HepG2 (cell line): Measurements from ENCODE around the gene SDR42E2. TPM values are rescaled to one million over a fixed set of nuclear protein-coding genes. Genes with fewer than 3 reads are reported as not detected.
A peak's percentile ranks its signal among the peaks of the same experiment; 100 is the strongest.

ENCODE experiments used
- CCAR2 ChIP-seq: fragments of 200-400 bp; formaldehyde crosslinking; optimal IDR thresholded peaks from 2 replicates; pipeline ENCODE3; 2018; ENCODE audit warnings: low read depth, mild to moderate bottlenecking, low read length, moderate library complexity
- CEBPB ChIP-seq: IDR thresholded peaks from 2 replicates; pipeline ENCODE4 v1.6.1; 2011; ENCODE audit warnings: low read depth, low read length, improper control_type of control experiment, borderline replicate concordance
- CREM ChIP-seq, 2 experiments: sonication (generic) in 1 of 2; formaldehyde crosslinking in 1 of 2; IDR thresholded peaks; 2 replicates each; pipeline versions ENCODE4 v1.4.0 to v1.6.1; 2016 to 2020; ENCODE audit warnings: antibody characterized with exemption in 1 of 2, mild to moderate bottlenecking in 1 of 2, missing genetic modification reagents in 1 of 2
- DNMT3B ChIP-seq: conservative IDR thresholded peaks from 2 replicates; pipeline ENCODE4 v1.6.1; 2016; ENCODE audit warnings: missing biosample characterization, control low read depth
- NAIF1 ChIP-seq: sonication (generic); formaldehyde crosslinking; IDR thresholded peaks from 2 replicates; pipeline ENCODE4 v1.5.0; 2020; ENCODE audit warnings: mild to moderate bottlenecking, missing genetic modification reagents, borderline replicate concordance
- RBM22 ChIP-seq: fragments of 200-400 bp; formaldehyde crosslinking; optimal IDR thresholded peaks from 2 replicates; pipeline ENCODE3; 2017; ENCODE audit warnings: mild to moderate bottlenecking, low read length, moderate library complexity
- SIX1 ChIP-seq: sonication (generic); formaldehyde crosslinking; IDR thresholded peaks from 2 replicates; pipeline ENCODE4 v1.4.0; 2020; ENCODE audit warnings: missing genetic modification reagents, borderline replicate concordance
- TCF7L2 ChIP-seq: IDR thresholded peaks from 2 replicates; pipeline ENCODE4 v1.6.1; 2011; ENCODE audit warnings: mild to moderate bottlenecking, low read depth, low read length, moderate library complexity
- TEAD3 ChIP-seq: optimal IDR thresholded peaks from 2 replicates; pipeline ENCODE3; 2016; ENCODE audit warnings: borderline replicate concordance
- ZNF572 ChIP-seq: sonication (generic); formaldehyde crosslinking; IDR thresholded peaks from 2 replicates; pipeline ENCODE4 v1.5.1; 2020; ENCODE audit warnings: mild to moderate bottlenecking, missing genetic modification reagents
- ZNF777 ChIP-seq: sonication (generic); formaldehyde crosslinking; IDR thresholded peaks from 2 replicates; pipeline ENCODE4 v1.4.0; 2020; ENCODE audit warnings: missing genetic modification reagents
- ZNF879 ChIP-seq: sonication (generic); formaldehyde crosslinking; IDR thresholded peaks from 2 replicates; pipeline ENCODE4 v1.8.1; 2023; ENCODE audit warnings: missing genetic modification reagents
- ZNF883 ChIP-seq: sonication (generic); formaldehyde crosslinking; IDR thresholded peaks from 2 replicates; pipeline ENCODE4 v1.5.1; 2020; ENCODE audit warnings: mild to moderate bottlenecking, missing genetic modification reagents; ENCODE audit errors: not compliant biosample characterization
- ZSCAN12 ChIP-seq: sonication (generic); formaldehyde crosslinking; IDR thresholded peaks from 2 replicates; pipeline ENCODE4 v1.9.0; 2021; ENCODE audit warnings: mild to moderate bottlenecking, missing genetic modification reagents
- polyA plus RNA-seq, 8 experiments: library from polyadenylated mRNA; depleted of rRNA in 3 of 8; stranded (reverse) in 7 of 8; unstranded in 1 of 8; fragments of >200 nt; fragmentation: Illumina TruSeq in 4 of 8; extraction: Trizol in 4 of 8; gene quantifications; 2 replicates each; pipeline versions ENCODE4 v1.2.1 to v1.2.3, GENCODE V29; 2011 to 2016; ENCODE audit warnings: low read depth in 4 of 8, missing spikeins in 1 of 8, mixed read lengths in 1 of 8; ENCODE audit not compliant: insufficient read depth in 1 of 8
- total RNA-seq, 5 experiments: library from RNA; depleted of rRNA; stranded (reverse); fragments of >200 nt; fragmentation: Illumina TruSeq; extraction: Trizol; gene quantifications; 2 replicates each; pipeline ENCODE4 v1.2.3, GENCODE V29; 2016; ENCODE audit warnings: low read depth in 1 of 5
- TF ChIP-seq, protein P1 (sequence below): sonication (generic); formaldehyde crosslinking; IDR thresholded peaks from 2 replicates; pipeline ENCODE4 v1.4.0; 2020; ENCODE audit warnings: mild to moderate bottlenecking, missing genetic modification reagents
- TF ChIP-seq, protein P2 (sequence below): sonication (generic); formaldehyde crosslinking; IDR thresholded peaks from 2 replicates; pipeline ENCODE4 v1.9.0; 2021; ENCODE audit warnings: missing genetic modification reagents, mild to moderate bottlenecking, borderline replicate concordance
- TF ChIP-seq, protein P3 (sequence below): sonication (generic); formaldehyde crosslinking; IDR thresholded peaks from 2 replicates; pipeline ENCODE4 v1.8.1; 2023; ENCODE audit warnings: missing genetic modification reagents, mild to moderate bottlenecking, borderline replicate concordance
- TF ChIP-seq, protein P4 (sequence below): IDR thresholded peaks from 2 replicates; pipeline ENCODE4 v1.6.1; 2016; ENCODE audit warnings: low read depth
- TF ChIP-seq, protein P5 (sequence below): sonication (generic); formaldehyde crosslinking; IDR thresholded peaks from 2 replicates; pipeline ENCODE4 v1.4.0; 2020; ENCODE audit warnings: mild to moderate bottlenecking, missing genetic modification reagents

Gene SDR42E2
- total and polyA plus RNA-seq, 2 of the 13 experiments (the other 11 are each of a cell fraction or from before 2014, with no cell fraction given) = 0.05 to 0.11 TPM

DNA sequence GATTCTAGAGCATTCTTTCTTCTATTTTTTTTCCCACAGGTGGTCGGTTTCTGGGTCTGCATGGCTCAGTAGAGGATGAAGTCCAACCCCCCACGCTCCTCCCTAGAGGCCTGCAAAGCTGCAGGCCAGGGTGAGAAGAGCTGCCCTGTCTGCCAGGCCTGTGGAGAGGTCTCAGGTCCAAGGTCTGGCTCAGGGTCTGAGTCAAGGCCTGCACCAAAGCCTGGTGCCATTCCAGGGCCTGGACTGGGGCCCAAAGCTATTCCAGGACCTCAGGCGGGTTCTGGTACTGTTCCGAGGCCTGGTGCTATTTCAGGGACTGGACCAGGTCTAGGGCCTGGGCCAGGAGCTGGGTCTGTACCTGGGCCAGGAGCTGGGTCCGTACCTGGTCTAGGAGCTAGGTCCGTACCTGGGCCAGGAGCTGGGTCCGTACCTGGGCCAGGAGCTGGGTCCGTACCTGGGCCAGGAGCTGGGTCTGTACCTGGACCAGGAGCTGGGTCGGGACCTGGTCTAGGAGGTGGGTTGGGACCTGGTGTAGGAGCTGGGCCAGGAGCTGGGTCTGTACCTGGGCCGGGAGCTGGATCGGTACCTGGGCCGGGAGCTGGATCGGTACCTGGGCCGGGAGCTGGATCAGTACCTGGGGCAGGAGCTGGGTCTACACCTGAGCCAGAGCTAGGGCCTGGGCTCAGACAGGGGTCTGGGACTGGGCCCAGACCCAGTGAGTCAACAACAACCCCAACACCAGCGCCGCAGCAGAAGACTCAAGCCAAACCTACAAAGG lies 3.4 kb downstream of the SDR42E2 start (continued):
- TF ChIP-seq, protein P1, sequence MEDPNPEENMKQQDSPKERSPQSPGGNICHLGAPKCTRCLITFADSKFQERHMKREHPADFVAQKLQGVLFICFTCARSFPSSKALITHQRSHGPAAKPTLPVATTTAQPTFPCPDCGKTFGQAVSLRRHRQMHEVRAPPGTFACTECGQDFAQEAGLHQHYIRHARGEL (CRISPR knock-in tag) = 0 out of 2 replicates have a peak, but pooled peaks have one; percentile 6
- TF ChIP-seq SIX1 = no peak
- TF ChIP-seq, protein P2, sequence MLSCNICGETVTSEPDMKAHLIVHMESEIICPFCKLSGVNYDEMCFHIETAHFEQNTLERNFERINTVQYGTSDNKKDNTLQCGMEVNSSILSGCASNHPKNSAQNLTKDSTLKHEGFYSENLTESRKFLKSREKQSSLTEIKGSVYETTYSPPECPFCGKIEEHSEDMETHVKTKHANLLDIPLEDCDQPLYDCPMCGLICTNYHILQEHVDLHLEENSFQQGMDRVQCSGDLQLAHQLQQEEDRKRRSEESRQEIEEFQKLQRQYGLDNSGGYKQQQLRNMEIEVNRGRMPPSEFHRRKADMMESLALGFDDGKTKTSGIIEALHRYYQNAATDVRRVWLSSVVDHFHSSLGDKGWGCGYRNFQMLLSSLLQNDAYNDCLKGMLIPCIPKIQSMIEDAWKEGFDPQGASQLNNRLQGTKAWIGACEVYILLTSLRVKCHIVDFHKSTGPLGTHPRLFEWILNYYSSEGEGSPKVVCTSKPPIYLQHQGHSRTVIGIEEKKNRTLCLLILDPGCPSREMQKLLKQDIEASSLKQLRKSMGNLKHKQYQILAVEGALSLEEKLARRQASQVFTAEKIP (CRISPR knock-in tag) = no peak
- peak; percentile 59 for TF ChIP-seq TEAD3
- TF ChIP-seq CREM (IDR thresholded peaks at IDR 0.05) = no peak
- no peak for TF ChIP-seq CREM (CRISPR knock-in tag; IDR thresholded peaks at IDR 0.05)
- no peak for TF ChIP-seq RBM22
- no peak for TF ChIP-seq CCAR2
- TF ChIP-seq NAIF1 (CRISPR knock-in tag) = no peak
- no peak for TF ChIP-seq DNMT3B (CRISPR knock-in tag)
- TF ChIP-seq, protein P3, sequence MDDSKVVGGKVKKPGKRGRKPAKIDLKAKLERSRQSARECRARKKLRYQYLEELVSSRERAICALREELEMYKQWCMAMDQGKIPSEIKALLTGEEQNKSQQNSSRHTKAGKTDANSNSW (CRISPR knock-in tag) = no peak
- 0 out of 2 replicates have a peak, but pooled peaks have one; percentile 20 for TF ChIP-seq ZNF572 (CRISPR knock-in tag)
- TF ChIP-seq CEBPB = no peak
- no peak for TF ChIP-seq TCF7L2
- TF ChIP-seq ZSCAN12 (CRISPR knock-in tag) = no peak
- TF ChIP-seq, protein P4, sequence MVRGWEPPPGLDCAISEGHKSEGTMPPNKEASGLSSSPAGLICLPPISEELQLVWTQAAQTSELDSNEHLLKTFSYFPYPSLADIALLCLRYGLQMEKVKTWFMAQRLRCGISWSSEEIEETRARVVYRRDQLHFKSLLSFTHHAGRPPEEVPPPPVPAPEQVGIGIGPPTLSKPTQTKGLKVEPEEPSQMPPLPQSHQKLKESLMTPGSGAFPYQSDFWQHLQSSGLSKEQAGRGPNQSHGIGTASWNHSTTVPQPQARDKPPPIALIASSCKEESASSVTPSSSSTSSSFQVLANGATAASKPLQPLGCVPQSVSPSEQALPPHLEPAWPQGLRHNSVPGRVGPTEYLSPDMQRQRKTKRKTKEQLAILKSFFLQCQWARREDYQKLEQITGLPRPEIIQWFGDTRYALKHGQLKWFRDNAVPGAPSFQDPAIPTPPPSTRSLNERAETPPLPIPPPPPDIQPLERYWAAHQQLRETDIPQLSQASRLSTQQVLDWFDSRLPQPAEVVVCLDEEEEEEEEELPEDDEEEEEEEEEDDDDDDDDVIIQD (CRISPR knock-in tag) = no peak
- no peak for TF ChIP-seq ZNF883 (CRISPR knock-in tag)
- TF ChIP-seq ZNF879 (CRISPR knock-in tag) = no peak
- TF ChIP-seq, protein P5, sequence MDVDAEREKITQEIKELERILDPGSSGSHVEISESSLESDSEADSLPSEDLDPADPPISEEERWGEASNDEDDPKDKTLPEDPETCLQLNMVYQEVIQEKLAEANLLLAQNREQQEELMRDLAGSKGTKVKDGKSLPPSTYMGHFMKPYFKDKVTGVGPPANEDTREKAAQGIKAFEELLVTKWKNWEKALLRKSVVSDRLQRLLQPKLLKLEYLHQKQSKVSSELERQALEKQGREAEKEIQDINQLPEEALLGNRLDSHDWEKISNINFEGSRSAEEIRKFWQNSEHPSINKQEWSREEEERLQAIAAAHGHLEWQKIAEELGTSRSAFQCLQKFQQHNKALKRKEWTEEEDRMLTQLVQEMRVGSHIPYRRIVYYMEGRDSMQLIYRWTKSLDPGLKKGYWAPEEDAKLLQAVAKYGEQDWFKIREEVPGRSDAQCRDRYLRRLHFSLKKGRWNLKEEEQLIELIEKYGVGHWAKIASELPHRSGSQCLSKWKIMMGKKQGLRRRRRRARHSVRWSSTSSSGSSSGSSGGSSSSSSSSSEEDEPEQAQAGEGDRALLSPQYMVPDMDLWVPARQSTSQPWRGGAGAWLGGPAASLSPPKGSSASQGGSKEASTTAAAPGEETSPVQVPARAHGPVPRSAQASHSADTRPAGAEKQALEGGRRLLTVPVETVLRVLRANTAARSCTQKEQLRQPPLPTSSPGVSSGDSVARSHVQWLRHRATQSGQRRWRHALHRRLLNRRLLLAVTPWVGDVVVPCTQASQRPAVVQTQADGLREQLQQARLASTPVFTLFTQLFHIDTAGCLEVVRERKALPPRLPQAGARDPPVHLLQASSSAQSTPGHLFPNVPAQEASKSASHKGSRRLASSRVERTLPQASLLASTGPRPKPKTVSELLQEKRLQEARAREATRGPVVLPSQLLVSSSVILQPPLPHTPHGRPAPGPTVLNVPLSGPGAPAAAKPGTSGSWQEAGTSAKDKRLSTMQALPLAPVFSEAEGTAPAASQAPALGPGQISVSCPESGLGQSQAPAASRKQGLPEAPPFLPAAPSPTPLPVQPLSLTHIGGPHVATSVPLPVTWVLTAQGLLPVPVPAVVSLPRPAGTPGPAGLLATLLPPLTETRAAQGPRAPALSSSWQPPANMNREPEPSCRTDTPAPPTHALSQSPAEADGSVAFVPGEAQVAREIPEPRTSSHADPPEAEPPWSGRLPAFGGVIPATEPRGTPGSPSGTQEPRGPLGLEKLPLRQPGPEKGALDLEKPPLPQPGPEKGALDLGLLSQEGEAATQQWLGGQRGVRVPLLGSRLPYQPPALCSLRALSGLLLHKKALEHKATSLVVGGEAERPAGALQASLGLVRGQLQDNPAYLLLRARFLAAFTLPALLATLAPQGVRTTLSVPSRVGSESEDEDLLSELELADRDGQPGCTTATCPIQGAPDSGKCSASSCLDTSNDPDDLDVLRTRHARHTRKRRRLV (CRISPR knock-in tag) = no peak
- TF ChIP-seq ZNF777 = no peak
